Measurements from ENCODE around the gene DEGS1.

DNA sequence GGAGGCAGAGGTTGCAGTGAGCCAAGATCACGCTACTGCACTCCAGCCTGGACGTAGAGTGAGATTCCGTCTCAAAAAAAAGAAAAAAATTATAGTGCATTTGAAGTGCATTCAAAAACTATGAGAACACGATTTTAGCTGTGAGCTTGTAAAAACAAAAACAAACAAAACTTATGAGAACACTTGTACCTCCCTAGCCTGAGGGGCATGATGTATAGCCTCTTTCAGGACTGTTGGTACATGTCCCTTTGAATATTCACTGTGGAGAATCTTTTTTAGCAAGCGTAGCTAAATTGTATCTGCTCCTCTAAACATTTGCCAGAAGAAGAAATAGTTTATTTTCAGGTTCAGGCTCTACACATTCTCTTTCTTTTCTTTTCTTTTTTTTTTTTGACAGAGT lies 9.5 kb upstream of the DEGS1 start:
- TF ChIP-seq EZH2 (IDR thresholded peaks at IDR 0.05; ENCODE audit: borderline replicate concordance, insufficient read depth, low read length, poor library complexity, severe bottlenecking) (no peak), REST (IDR thresholded peaks at IDR 0.05; ENCODE audit: borderline replicate concordance) (no peak)
- TF ChIP-seq, protein P1, sequence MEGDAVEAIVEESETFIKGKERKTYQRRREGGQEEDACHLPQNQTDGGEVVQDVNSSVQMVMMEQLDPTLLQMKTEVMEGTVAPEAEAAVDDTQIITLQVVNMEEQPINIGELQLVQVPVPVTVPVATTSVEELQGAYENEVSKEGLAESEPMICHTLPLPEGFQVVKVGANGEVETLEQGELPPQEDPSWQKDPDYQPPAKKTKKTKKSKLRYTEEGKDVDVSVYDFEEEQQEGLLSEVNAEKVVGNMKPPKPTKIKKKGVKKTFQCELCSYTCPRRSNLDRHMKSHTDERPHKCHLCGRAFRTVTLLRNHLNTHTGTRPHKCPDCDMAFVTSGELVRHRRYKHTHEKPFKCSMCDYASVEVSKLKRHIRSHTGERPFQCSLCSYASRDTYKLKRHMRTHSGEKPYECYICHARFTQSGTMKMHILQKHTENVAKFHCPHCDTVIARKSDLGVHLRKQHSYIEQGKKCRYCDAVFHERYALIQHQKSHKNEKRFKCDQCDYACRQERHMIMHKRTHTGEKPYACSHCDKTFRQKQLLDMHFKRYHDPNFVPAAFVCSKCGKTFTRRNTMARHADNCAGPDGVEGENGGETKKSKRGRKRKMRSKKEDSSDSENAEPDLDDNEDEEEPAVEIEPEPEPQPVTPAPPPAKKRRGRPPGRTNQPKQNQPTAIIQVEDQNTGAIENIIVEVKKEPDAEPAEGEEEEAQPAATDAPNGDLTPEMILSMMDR (IDR thresholded peaks at IDR 0.05; ENCODE audit: poor library complexity, severe bottlenecking) = no peak

All from neural cell (in vitro differentiated cells).